M059J (cell line): ENCODE measurements around the gene TACR2. TPM values are rescaled to one million over a fixed set of nuclear protein-coding genes. Genes with fewer than 3 reads are reported as not detected.

ENCODE experiments used
- DNase-seq: peaks from one replicate; pipeline ENCODE4 v3.0.0-alpha.2; 2012; ENCODE audit warnings: low read depth
- total RNA-seq: library from RNA; depleted of rRNA; stranded (reverse); fragments of >200 nt; shearing (Covaris generic); gene quantifications from 2 replicates; pipeline ENCODE4 v1.2.3, GENCODE V29; 2014

The TACR2 gene
- total RNA-seq, 1 experiment from 2014 or later: 0.15 TPM

DNA sequence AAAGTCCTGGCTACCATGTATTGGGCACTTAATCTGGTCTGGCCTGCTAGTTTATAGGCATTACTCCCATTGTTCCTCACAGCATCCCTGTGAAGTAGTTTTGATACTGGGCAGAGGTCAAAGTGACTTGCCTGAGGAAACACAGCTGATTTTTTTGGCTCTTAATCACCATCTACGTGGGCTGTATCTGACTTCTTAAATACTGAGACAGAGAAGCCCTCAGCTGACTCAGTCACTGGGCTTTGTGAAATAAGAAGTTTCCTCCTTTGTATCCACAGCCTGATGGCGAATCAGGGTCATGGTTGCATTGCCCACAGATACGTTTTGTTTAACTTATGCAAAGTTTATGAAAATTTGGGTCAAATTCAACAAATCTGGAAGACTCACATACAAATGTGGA, 13.2 kb downstream of the TACR2 start:
- DNase-seq: peak; percentile 75

DNA sequence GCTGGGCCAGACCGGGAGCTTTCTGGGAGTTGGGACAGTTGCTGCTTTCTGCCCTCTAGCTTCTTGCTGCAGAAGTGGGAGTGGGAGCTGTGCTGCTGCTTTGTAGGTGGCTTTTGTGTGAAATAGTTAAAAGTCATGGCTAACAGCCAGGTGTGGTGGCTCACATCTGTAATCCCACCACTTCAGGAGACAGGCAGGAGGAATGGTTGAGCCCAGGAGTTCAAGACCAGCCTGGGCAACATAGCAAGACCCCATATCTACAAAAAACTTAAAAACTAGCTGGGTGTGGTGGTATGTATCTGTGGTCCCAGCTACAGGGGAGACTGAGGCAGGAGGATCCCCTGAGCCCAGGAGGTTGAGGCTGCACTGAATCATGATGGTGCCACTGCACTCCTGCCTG, 13.7 kb downstream of the TACR2 start:
- no peak for DNase-seq

DNA sequence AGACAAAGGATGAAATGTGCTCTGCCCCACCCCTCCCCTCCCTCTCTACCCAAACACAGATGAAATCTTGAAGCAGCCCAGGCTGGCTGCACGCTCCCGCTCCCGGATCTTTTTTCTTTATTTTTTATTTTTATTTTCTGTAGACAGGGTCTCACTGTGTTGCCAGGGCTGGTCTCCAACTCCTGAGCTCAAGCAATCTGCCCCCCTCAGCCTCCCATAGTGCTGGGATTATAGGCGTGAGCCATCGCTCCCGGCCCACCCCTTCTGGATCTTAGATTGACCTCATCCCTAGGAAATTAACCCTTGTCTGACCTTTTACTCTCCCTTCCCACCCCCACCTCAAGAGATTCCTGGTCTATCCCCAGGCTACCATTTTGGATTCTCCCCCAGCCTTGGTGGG, 14.3 kb downstream of the TACR2 start:
- no peak for DNase-seq

DNA sequence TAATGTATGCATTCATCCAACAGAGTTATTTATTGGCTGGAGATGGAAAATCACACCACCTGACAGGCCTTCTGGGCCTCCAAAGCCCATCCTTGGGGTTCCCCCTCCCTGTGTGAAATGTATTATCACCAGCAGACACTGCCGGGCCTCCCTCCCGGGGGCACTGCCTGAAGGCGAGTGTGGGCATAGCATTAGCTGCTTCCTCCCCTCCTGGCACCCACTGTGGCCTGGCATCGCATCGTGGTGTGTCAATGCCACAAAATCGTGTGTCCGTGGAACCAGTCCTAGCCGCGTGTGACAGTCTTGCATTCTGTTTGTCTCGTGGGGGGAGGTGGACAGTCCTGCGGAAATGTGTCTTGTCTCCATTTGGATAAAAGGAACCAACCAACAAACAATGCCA, 15.3 kb downstream of the TACR2 start:
- DNase-seq: no peak

DNA sequence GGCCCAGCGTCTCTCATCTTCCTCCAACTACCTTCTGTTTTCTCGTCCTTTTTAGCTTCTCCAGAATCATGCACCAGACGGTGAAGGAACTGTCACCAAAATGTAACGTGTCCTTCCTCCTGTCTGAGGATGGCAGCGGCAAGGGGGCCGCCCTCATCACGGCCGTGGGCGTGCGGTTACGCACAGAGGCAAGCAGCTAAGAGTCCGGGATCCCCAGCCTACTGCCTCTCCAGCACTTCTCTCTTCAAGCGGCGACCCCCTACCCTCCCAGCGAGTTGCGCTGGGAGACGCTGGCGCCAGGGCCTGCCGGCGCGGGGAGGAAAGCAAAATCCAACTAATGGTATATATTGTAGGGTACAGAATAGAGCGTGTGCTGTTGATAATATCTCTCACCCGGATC, 15.8 kb downstream of the TACR2 start:
- DNase-seq: no peak

DNA sequence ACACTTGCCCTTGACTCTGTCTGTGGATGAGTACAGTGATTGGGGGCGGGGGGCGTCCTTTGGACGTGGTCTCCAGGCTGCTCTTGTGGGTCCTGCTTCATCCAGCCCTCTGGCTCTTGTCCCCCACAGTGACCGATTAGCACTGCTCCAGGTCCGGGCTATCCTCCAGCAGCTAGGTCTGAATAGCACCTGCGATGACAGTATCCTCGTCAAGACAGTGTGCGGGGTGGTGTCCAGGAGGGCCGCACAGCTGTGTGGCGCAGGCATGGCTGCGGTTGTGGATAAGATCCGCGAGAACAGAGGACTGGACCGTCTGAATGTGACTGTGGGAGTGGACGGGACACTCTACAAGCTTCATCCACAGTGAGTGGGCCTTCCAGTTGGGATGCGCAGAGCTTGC, 18.3 kb downstream of the TACR2 start:
- DNase-seq: no peak

DNA sequence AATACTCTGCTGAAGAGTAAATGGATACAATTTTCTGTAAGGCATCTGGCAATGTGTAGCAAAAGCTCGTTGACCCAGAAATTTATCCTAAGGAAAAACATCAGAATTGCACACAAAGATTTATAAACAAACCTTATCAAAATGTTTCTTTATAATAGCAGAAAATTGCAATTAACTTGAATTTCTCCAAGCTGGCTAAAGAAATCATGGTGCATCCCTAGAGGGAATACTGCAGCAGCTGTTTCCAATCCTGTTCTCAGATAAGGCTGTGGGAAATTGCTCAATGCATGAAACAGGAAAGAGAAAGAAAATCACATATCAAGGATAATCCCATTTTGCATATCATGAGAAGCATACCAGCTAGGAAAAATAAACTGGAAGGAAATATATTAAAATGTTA, 18.7 kb downstream of the TACR2 start:
- DNase-seq: no peak

DNA sequence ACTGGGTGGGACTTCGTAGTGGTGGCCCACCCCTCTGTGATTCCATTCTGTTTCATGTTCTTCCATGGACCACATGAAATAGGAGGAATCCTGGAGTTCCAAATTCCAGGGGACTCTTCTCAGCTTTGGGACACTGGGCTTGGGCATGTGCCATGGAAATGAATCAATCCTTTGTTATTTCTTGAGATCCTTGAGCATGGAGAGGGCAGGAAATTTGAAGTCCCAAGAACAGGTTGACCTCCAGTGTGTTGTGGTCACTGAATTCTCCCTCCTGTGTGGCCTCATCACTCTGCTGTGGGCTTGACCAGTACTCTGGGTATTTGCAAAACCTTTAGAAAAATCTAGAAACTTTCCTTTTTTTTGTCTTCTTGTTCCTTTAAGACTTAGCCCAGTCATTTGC, 22.7 kb downstream of the TACR2 start:
- DNase-seq: peak; percentile 64

DNA sequence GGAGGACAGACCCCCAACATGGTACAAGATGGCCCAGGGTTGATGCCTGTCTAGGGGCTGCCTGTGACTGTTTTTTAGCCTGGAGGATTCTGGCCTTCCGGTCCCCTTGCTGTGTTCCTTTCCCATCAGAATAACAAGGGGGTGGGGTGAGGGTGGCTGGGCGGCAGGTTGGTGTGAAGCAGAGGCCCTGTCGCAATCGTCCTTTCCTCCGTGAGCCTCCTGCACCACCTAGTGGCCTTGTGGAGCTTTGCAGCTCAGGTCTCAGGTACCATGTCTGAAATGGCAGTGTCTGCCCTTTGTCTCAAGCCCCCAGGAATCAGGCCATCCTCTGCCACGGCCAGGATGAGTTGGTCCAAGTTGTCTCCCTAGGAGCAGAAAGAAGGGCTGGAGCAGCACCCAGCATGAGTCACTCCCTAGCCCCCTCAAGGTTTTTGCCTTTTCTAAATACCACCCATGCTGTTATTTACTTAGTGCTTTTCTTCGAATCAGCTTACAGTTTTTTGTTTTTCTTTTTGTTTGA, 24.2 kb downstream of the TACR2 start:
- DNase-seq: peak; percentile 82

DNA sequence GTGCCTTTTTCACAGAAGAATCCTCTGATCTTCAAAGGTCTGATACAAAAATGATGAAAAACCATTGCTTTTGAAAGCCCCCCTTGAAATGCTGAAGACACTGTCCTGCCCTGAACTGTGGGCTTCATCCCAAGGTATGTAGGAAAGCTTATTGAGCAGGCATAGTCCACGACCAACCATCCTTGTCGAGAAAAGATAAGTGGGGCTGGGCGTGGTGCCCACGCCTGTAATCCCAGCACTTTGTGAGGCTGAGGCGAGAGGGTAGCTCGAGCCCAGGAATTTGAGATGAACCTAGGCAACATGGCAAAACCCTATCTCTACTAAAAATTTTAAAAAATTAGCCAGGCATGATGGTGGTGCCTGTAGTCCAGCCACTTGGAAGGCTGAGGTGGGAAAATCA, 25.6 kb downstream of the TACR2 start:
- no peak for DNase-seq

DNA sequence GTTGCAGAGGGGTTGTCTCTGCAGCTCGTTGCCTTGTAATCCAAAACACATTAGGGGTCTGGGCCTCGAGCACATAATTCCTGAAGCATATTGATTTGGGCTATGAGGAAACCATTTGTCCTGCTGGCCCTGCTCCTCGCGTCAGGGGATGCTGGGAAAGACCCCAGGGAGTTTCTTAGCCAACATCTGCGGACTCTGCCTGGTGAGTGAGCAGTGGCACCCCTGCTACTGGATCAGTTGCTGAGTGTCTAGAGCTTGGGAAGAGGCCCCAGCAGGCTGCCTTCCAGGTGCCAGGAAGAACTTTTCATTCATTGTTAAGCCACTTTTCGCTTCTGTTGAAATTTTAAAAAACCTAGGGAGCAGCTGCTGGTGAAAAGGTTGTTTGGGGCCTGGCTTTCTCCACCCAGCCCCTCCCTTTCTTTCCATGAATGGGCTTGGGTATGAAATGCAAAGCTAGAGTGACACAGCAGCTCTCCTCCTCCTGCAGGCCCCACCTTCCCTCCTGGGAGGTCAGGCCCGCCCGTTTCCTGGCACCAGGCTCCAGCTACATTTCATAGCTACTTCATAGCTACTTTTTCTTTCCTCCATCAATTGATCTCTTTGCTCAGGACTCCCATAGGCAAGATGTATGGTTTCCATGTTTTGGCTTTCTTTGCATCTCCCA, 26.8 kb downstream of the TACR2 start:
- DNase-seq: peak; percentile 54

DNA sequence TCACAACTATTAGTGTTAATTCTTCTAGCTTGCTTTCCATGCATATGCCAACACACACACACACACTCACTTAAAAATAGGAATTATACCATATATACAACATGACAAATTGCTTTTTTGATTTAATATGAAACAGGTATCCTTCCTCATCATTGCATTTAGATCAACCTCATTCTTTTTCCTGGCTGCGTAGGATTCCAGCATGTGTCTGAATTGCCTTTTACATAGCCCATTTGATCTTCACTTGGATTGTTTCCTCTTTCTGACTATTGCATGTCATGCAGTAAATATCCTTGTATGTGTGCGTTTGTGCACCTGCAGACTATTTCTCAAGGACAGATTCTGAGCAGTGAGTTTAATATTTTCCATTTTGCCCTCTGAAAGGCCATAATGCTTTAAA, 28.2 kb downstream of the TACR2 start:
- no peak for DNase-seq

DNA sequence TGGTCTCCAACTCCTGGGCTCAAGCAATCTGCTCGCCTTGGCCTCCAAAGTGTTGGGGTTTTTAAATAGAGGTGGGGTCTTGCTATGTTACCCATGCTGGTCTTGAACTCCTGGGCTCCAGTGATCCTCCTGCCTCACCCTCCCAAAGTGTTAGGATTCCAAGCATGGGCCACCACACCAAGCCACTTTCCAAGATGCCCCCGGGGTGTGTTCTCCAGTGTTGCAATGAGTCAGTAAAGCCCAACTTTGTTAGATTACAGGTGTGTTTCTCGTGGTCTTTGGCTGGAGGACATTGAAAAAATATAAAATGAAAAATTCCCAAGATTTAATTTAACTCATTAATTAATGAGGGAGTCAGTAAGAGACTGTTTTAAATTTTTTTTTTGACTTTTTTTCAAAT, 29.2 kb downstream of the TACR2 start:
- DNase-seq: peak; percentile 42

DNA sequence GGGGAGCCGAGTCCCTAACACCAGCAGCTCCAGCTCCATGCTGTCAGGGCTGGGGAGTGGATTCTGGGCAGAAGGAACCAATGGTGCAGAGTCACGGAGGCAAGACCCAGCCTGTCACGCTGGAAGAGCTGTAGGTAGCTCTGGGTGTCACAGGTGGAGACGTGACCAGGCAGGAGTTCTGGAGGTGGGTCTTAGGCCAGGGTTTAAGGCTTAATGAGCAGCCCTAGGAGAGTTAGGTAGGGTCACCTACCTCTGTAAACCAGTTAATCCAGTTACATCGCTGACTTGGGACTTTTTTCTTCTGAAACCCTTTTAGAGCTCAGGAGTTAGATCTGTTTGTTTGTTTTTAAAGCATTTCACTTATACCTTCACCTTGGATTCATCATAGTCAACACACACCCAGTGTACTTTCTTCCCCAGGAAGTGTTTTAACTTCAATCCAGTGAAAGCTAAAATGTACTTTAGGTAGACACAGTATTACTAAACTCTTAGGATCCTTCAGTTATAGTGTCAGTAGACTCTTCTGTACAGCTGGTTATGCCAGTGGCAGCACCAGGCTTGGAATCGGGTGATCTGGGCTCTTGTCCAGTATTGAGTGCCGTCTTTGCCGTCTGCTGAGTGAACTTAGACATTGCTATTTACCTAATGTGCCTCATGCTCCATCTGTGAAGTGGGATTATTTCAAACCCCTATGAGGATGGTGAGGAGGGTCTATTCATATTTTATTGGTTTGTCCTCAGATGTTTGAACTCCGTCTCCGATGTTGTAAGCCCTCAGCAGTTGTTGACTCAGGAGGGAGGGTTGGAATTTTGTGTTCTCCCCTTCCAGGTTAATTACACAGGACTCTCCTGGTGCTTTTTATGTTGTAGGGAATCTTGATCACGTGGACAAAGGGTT, 31.0 kb downstream of the TACR2 start:
- no peak for DNase-seq

DNA sequence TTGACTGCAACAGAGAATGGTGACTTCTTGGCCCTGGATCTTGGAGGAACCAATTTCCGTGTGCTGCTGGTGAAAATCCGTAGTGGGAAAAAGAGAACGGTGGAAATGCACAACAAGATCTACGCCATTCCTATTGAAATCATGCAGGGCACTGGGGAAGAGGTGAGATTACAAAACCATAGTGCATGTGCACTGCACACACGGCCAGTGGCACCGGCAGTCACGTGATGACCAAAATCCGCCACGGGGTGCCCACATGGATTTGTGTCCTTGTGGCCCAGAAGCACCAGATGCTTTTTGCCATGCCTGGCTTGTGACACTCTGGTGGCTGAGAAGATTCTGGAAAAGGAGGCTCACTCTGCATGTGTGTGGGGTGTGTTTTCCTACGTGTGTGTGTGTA, 32.4 kb downstream of the TACR2 start:
- no peak for DNase-seq

DNA sequence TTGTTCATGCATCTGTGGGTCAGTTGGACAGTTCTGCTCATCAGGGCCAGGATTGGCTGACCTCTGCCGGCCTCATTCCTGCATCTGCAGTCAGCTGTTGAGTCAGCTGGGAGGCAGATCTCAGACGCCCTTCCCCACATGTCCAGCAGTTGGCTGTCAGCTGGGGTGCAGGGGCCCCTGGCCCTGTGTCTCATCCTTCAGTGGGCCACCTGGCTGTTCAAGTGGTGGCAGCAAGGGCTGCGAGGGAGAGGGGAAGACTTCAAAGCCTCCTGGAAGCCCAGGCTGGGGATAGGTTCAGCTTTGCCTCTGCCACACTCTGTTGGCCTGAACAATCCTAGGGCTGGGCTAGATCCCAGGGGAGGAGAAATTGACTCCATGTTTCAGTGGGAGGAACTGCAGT, 33.2 kb downstream of the TACR2 start:
- peak; percentile 57 for DNase-seq

DNA sequence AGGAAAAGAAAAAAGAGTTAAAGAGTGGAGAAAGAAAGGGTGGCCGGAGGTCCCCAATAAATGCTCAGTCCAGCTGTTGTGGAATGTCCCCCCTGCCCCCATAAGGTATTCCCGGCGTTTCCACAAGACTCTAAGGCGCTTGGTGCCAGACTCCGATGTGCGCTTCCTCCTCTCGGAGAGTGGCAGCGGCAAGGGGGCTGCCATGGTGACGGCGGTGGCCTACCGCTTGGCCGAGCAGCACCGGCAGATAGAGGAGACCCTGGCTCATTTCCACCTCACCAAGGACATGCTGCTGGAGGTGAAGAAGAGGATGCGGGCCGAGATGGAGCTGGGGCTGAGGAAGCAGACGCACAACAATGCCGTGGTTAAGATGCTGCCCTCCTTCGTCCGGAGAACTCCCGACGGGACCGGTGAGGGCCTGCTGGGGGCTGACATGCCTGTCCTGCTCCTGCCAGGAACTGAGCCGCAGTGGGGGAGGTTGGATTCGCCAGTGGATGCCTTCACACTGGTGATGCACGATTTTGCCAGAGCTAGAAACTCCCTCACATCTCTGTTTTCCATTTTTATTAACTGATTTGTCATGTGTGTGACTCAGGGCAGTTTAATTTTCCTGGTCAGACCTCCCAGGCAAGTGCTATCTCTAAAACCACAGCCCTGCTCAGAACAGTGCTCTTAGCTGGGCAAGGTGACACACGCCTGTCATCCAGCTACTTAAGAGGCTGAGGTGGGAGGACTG, 34.2 kb downstream of the TACR2 start:
- DNase-seq: peak; percentile 97

DNA sequence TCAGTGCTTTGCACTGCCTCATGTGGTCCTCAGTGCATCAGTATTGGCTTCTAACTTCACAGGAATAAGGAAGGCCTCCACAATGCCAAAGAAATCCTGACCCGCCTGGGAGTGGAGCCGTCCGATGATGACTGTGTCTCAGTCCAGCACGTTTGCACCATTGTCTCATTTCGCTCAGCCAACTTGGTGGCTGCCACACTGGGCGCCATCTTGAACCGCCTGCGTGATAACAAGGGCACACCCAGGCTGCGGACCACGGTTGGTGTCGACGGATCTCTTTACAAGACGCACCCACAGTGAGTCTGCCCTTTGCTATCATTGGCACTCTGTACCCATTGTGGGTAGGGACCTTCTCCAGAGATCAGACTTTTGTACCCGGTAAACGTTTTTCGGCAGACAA, 36.9 kb downstream of the TACR2 start:
- DNase-seq: no peak

DNA sequence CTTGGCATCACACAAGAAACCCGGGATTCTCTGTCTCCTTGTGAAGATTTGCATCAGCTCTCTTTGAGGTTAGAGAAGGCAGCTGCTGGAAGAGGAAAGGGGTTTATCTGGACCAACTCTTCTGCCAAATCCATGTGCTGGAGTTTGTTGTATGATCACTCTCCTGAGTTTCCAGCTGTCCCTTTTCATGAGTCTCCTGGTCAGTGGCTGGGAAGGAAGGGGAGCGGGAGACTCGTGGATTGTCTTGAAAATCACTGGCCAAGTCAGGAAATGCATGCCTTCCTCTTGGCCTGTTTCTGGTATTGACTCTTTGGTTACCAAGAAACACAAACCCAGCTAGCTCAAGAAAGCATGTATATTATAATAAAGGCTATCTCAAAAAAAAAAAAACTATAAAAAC, 38.8 kb downstream of the TACR2 start:
- no peak for DNase-seq

DNA sequence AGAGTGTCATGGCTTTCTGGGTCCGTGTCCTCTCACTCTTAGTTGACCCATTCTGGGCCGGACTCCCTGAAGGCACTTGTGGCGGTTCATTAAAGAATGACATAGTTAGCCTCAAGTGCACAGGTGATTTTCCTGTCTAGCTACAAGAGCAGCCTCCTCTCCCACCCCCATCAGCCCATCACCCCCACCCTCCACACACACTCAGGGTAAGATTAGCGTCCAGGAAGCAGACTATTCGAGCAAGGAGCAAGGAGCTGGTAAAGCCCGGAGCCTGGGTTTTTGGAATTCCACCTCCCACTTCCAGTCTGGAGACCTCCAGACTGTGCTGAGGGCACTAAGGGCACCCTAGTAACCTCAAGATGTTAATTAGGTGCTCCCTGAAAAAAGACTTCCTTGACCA, 39.5 kb downstream of the TACR2 start:
- no peak for DNase-seq

DNA sequence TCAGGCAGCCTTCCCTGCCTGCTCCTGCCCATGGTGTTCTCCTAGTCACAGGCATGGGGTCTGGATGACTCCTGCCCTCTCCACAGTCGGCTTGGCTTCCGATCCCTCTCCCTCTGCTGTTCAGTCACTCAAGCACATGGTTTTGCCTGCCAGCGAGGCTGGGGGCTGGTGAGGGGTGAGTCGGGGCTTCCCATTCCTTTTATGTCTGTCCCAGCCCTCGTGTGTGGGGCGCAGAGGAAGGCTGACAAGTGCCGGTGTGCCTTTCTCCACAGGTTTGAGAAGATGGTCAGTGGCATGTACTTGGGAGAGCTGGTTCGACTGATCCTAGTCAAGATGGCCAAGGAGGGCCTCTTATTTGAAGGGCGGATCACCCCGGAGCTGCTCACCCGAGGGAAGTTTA, 40.1 kb downstream of the TACR2 start:
- DNase-seq: no peak
